Fibroblast of villous mesenchyme (primary cell): ENCODE results near the gene HLA-DMA. TPM values are rescaled to one million over a fixed set of nuclear protein-coding genes. Genes with fewer than 3 reads are reported as not detected.
"Not testable (repeated sequence)": the region's sequence is repeated elsewhere in the genome, so short reads cannot be mapped to it uniquely, and the experiment has no call there.

Experiments used
- DNase-seq: peaks from one replicate; pipeline ENCODE4 v3.0.0-alpha.2; 2010; ENCODE audit warnings: low read depth
- H3K4me3 ChIP-seq: 2 replicates; pipeline ENCODE4 v1.5.1; 2011; ENCODE audit warnings: low read depth, mild to moderate bottlenecking, low read length
- CTCF ChIP-seq: IDR thresholded peaks from 2 replicates; pipeline ENCODE4 v1.5.1; 2012; ENCODE audit warnings: low read depth, mild to moderate bottlenecking, low read length; ENCODE audit not compliant: insufficient read depth
- total RNA-seq: library from RNA; depleted of rRNA; stranded (reverse); fragments of >200 nt; gene quantifications from 2 replicates; pipeline ENCODE4 v1.2.3, GENCODE V29; 2012

HLA-DMA gene
- total RNA-seq, 1 donor: 3.5 TPM

DNA sequence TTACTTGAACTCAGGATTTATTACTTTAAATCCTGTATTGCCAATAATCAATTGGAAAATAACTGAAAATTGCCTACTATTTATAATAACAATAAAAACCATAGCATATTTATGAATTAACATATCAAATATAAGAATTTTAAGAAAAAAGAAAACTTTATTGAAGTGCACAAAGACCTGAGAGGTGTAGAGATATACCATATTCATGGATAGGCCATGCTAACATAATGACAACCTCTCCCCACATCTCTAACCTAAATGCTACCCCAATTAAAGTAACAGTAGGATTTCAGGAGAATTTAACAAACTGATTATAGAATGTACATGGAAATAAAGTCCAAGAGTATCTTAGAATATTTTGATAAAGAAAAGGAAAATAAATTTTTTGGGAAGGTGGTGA, 6.9 kb downstream of the HLA-DMA start:
- no peak for DNase-seq
- no peak for TF ChIP-seq CTCF
- H3K4me3 ChIP-seq: no peak overlapping the region

- TF ChIP-seq CTCF: no peak
- H3K4me3 ChIP-seq: no peak overlapping the region
- DNase-seq: peak; percentile 51
These were observed 7.7 kb downstream of the HLA-DMA start for GRCh38 chr6:32945108-32945760.

- H3K4me3 ChIP-seq: no peak overlapping the region
- DNase-seq: no peak
- no peak for TF ChIP-seq CTCF
These were observed 8.8 kb downstream of the HLA-DMA start for GRCh38 chr6:32943864-32944649.

GRCh38 chr6:32942555-32943123, 10.3 kb downstream of the HLA-DMA start:
- H3K4me3 ChIP-seq: not testable (repeated sequence)

DNA sequence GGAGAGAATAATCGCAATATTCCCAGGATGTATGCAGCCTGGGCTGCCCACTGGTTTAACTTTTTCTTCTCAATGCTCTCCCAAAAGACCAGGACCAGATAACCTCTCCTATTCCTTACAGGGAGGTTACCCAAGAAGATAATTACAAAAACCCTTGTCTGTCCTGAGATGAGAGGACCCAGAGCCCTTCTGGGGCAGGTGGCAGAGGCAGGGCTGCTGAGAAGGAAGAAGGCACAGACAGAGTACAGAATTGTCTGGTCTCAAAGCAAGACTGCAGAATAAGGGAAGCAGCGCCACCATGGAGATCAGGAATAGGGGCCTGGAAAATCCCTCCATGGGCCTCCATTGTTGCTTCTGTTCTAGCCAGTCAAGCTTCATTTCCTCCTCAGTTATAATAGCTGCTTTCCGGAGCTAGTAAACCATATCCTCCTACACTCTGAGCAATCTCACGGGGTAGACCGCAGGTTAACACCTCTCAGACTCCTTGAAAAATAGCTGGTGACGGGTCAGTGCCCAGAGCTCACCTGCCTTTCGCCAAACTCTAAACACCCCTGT, 11.6 kb downstream of the HLA-DMA start:
- no peak overlapping the region for H3K4me3 ChIP-seq
- TF ChIP-seq CTCF: no peak
- DNase-seq: no peak

More at GRCh38 chr6:32942555-32943123, 10.3 kb downstream of the HLA-DMA start:
- not testable (repeated sequence) for DNase-seq

DNA sequence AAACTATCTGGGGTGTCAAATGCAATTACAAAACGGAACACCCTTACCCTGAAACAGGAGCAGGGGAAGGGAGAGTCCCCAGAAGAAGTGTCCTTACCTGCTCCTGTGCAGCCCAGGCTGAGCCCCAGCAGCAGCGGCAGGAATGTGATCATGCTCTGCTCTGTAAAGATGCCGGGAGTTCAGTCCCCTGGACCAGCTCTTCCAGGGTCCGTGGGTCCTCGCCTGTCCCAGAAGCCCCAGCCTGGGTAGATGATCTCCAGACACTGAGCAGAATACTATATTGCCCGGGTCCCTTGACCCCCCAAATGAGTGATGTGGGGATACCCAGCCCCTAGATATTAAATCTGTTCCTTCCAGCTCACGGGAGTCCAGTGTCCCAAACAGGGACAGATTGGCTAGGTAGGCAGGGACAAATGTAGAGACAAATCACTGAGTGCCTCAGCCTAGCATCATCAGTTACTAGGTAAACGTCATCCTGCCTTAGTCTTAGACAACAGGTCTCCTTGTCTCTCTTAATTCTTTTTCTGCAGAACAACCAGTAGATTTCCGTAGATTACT, 12.2 kb downstream of the HLA-DMA start, which contains the start of gene HLA-DMB:
Gene HLA-DMB (minus strand): TSS at position 373 of the 558 bp plus-strand sequence. CDS start 221 bp downstream, at position 152.
- DNase-seq: peak; percentile 74
- H3K4me3 ChIP-seq: no peak within 1 kb of the TSS

More for the DNA sequence above, 12.2 kb downstream of the HLA-DMA start, which contains the start of gene HLA-DMB:
- no peak for TF ChIP-seq CTCF
